ENCODE data around the gene GALNT2.

Gene GALNT2

GRCh38 chr1:230155021-230155420 lies 88.0 kb downstream of the GALNT2 start:
- ATAC-seq (ENCODE audit: insufficient read depth, low read depth) (peak; percentile 44; the same call in 2 of the 3 replicates), DNase-seq (peak; percentile 30)
- Histone ChIP-seq H2AFZ (ENCODE audit: low read depth, low read length) (no peak overlapping the region), H3K27ac (ENCODE audit: low read length) (no peak overlapping the region), H4K20me1 (ENCODE audit: insufficient read depth, low read length) (peaks cover 100% of the 10 kb centered on the region), H3K79me2 (ENCODE audit: insufficient read depth, low read length) (peaks cover 100% of the 10 kb centered on the region), H3K9me3 (ENCODE audit: insufficient read depth, low read length, severe bottlenecking) (no peaks in the 10 kb centered on the region), H3K27me3 (ENCODE audit: insufficient read depth, low read length, poor library complexity) (no peaks in the 10 kb centered on the region), H3K4me3 (ENCODE audit: low read depth in 1 of 2, low read length in 2 of 2) (no peak overlapping the region), H3K9ac (ENCODE audit: low read depth, low read length) (no peak overlapping the region), H3K4me1 (ENCODE audit: insufficient read depth, low read length) (peaks cover 52% of the 10 kb centered on the region), H3K4me2 (ENCODE audit: insufficient read depth, low read length) (no peak overlapping the region), H3K36me3 (ENCODE audit: insufficient read depth, low read length) (peaks cover 70% of the 10 kb centered on the region)
- TF ChIP-seq EZH2 (IDR thresholded peaks at IDR 0.05; ENCODE audit: borderline replicate concordance, low read depth, low read length, severe bottlenecking) (no peak), CTCF (IDR thresholded peaks at IDR 0.05; ENCODE audit: borderline replicate concordance, extremely low read depth, low read length, poor library complexity, severe bottlenecking) (no peak)

GRCh38 chr1:230156068-230156467 lies 89.0 kb downstream of the GALNT2 start:
- TF ChIP-seq EZH2 (IDR thresholded peaks at IDR 0.05; ENCODE audit: borderline replicate concordance, low read depth, low read length, severe bottlenecking): no peak
- no peak for TF ChIP-seq CTCF (IDR thresholded peaks at IDR 0.05; ENCODE audit: borderline replicate concordance, extremely low read depth, low read length, poor library complexity, severe bottlenecking)
- no peaks in the 10 kb centered on the region for H3K9me3 ChIP-seq (ENCODE audit: insufficient read depth, low read length, severe bottlenecking)
- H3K27me3 ChIP-seq (ENCODE audit: insufficient read depth, low read length, poor library complexity): no peaks in the 10 kb centered on the region
- peaks cover 54% of the 10 kb centered on the region for H3K4me1 ChIP-seq (ENCODE audit: insufficient read depth, low read length)
- DNase-seq (no peak), ATAC-seq (ENCODE audit: insufficient read depth, low read depth) (no peak)
- peaks cover 100% of the 10 kb centered on the region for H3K79me2 ChIP-seq (ENCODE audit: insufficient read depth, low read length)
- H3K4me3 ChIP-seq (ENCODE audit: low read depth in 1 of 2, low read length in 2 of 2): no peak overlapping the region
- H3K4me2 ChIP-seq (ENCODE audit: insufficient read depth, low read length): no peak overlapping the region
- no peak overlapping the region for H2AFZ ChIP-seq (ENCODE audit: low read depth, low read length)
- H3K27ac ChIP-seq (ENCODE audit: low read length): peak overlapping the region; percentile 47
- H4K20me1 ChIP-seq (ENCODE audit: insufficient read depth, low read length): peaks cover 100% of the 10 kb centered on the region
- peaks cover 66% of the 10 kb centered on the region for H3K36me3 ChIP-seq (ENCODE audit: insufficient read depth, low read length)
- no peak overlapping the region for H3K9ac ChIP-seq (ENCODE audit: low read depth, low read length)

- Histone ChIP-seq H3K4me3 (ENCODE audit: low read depth in 1 of 2, low read length in 2 of 2) (no peak overlapping the region), H2AFZ (ENCODE audit: low read depth, low read length) (no peak overlapping the region), H4K20me1 (ENCODE audit: insufficient read depth, low read length) (peaks cover 100% of the 10 kb centered on the region), H3K4me1 (ENCODE audit: insufficient read depth, low read length) (peaks cover 54% of the 10 kb centered on the region), H3K27ac (ENCODE audit: low read length) (no peak overlapping the region), H3K27me3 (ENCODE audit: insufficient read depth, low read length, poor library complexity) (no peaks in the 10 kb centered on the region), H3K4me2 (ENCODE audit: insufficient read depth, low read length) (no peak overlapping the region), H3K36me3 (ENCODE audit: insufficient read depth, low read length) (peaks cover 65% of the 10 kb centered on the region), H3K9me3 (ENCODE audit: insufficient read depth, low read length, severe bottlenecking) (no peaks in the 10 kb centered on the region), H3K79me2 (ENCODE audit: insufficient read depth, low read length) (peaks cover 100% of the 10 kb centered on the region), H3K9ac (ENCODE audit: low read depth, low read length) (no peak overlapping the region)
- no peak for DNase-seq
- TF ChIP-seq CTCF (IDR thresholded peaks at IDR 0.05; ENCODE audit: borderline replicate concordance, extremely low read depth, low read length, poor library complexity, severe bottlenecking) (no peak), EZH2 (IDR thresholded peaks at IDR 0.05; ENCODE audit: borderline replicate concordance, low read depth, low read length, severe bottlenecking) (no peak)
- ATAC-seq (ENCODE audit: insufficient read depth, low read depth): peak; percentile 67
These were observed 89.5 kb downstream of the GALNT2 start for GRCh38 chr1:230156536-230156935.

Data from DND-41 (cell line).